HPDE6-E6E7 (cell line): ENCODE measurements around the gene MBP.

Source experiments
- DNase-seq: peaks from one replicate; pipeline ENCODE4 v3.0.0; 2011; ENCODE audit warnings: missing footprints; ENCODE audit errors: extremely low spot score

The MBP gene

GRCh38 chr18:77100751-77101355 lies 31.7 kb downstream of the MBP start:
- DNase-seq = no peak

GRCh38 chr18:77099485-77100370 lies 32.9 kb downstream of the MBP start:
- DNase-seq = no peak

- DNase-seq = no peak
Observed at GRCh38 chr18:77098538-77099174, 33.9 kb downstream of the MBP start.

GRCh38 chr18:77098029-77098428 lies 34.6 kb downstream of the MBP start:
- no peak for DNase-seq

- no peak for DNase-seq
Observed at GRCh38 chr18:77096936-77097886, 35.4 kb downstream of the MBP start.

GRCh38 chr18:77095391-77096371 lies 36.9 kb downstream of the MBP start:
- no peak for DNase-seq

GRCh38 chr18:77093586-77093985 lies 39.0 kb downstream of the MBP start:
- DNase-seq = no peak

GRCh38 chr18:77093067-77093430 lies 39.5 kb downstream of the MBP start:
- DNase-seq = no peak

GRCh38 chr18:77092104-77093066 lies 40.2 kb downstream of the MBP start:
- no peak for DNase-seq

GRCh38 chr18:77091366-77091765 lies 41.2 kb downstream of the MBP start:
- no peak for DNase-seq

- no peak for DNase-seq
Observed at GRCh38 chr18:77090546-77091174, 41.9 kb downstream of the MBP start.

GRCh38 chr18:77089723-77090285 lies 42.8 kb downstream of the MBP start:
- DNase-seq = no peak

- DNase-seq = peak; percentile 58
Observed at GRCh38 chr18:77088963-77089722, 43.4 kb downstream of the MBP start.

- no peak for DNase-seq
Observed at GRCh38 chr18:77087393-77088141, 45.0 kb downstream of the MBP start.

GRCh38 chr18:77086656-77087392 lies 45.8 kb downstream of the MBP start:
- DNase-seq = no peak

GRCh38 chr18:77086034-77086433 lies 46.5 kb downstream of the MBP start:
- peak; percentile 93 for DNase-seq
